HepG2 (cell line): Measurements from ENCODE around the gene ERF. TPM values are rescaled to one million over a fixed set of nuclear protein-coding genes. Genes with fewer than 3 reads are reported as not detected.
A peak's percentile ranks its signal among the peaks of the same experiment; 100 is the strongest.

Experiments used
- ELF3 ChIP-seq: IDR thresholded peaks from 2 replicates; pipeline ENCODE4 v1.6.1; 2016; ENCODE audit warnings: missing genetic modification reagents, missing compliant biosample characterization
- FOXA3 ChIP-seq: IDR thresholded peaks from 2 replicates; pipeline ENCODE4 v1.6.1; 2016; ENCODE audit warnings: missing genetic modification reagents, missing compliant biosample characterization
- MYPOP ChIP-seq: sonication (generic); formaldehyde crosslinking; IDR thresholded peaks from 2 replicates; pipeline ENCODE4 v1.8.1; 2023; ENCODE audit warnings: mild to moderate bottlenecking, moderate library complexity, missing genetic modification reagents
- ONECUT2 ChIP-seq: sonication (generic); formaldehyde crosslinking; IDR thresholded peaks from 2 replicates; pipeline ENCODE4 v1.4.0; 2020; ENCODE audit warnings: missing genetic modification reagents
- RBAK ChIP-seq: sonication (generic); formaldehyde crosslinking; IDR thresholded peaks from 2 replicates; pipeline ENCODE4 v1.5.1; 2020; ENCODE audit warnings: mild to moderate bottlenecking, missing genetic modification reagents
- TOE1 ChIP-seq: sonication (generic); formaldehyde crosslinking; IDR thresholded peaks from 2 replicates; pipeline ENCODE4 v1.4.0; 2020; ENCODE audit warnings: mild to moderate bottlenecking, missing genetic modification reagents
- ZMYM3 ChIP-seq: sonication (generic); formaldehyde crosslinking; IDR thresholded peaks from 2 replicates; pipeline ENCODE4 v1.5.1; 2020; ENCODE audit warnings: mild to moderate bottlenecking, missing genetic modification reagents
- ZNF274 ChIP-seq: sonication (generic); formaldehyde crosslinking; IDR thresholded peaks from 2 replicates; pipeline ENCODE4 v1.5.1; 2020; ENCODE audit warnings: mild to moderate bottlenecking, missing genetic modification reagents
- ZNF282 ChIP-seq: fragments of 450-650 bp; IDR thresholded peaks from 2 replicates; pipeline ENCODE4 v1.6.1; 2018; ENCODE audit not compliant: partially characterized antibody
- ZNF292 ChIP-seq: sonication (generic); formaldehyde crosslinking; IDR thresholded peaks from 2 replicates; pipeline ENCODE4 v1.8.1; 2022; ENCODE audit warnings: mild to moderate bottlenecking, low read depth, missing genetic modification reagents, borderline replicate concordance
- ZNF7 ChIP-seq: IDR thresholded peaks from 2 replicates; pipeline ENCODE4 v1.6.1; 2016; ENCODE audit warnings: missing biosample characterization, missing genetic modification reagents
- polyA plus RNA-seq, 8 experiments: library from polyadenylated mRNA; depleted of rRNA in 3 of 8; stranded (reverse) in 7 of 8; unstranded in 1 of 8; fragments of >200 nt; fragmentation: Illumina TruSeq in 4 of 8; extraction: Trizol in 4 of 8; gene quantifications; 2 replicates each; pipeline versions ENCODE4 v1.2.1 to v1.2.3, GENCODE V29; 2011 to 2016; ENCODE audit warnings: low read depth in 4 of 8, missing spikeins in 1 of 8, mixed read lengths in 1 of 8; ENCODE audit not compliant: insufficient read depth in 1 of 8
- total RNA-seq, 5 experiments: library from RNA; depleted of rRNA; stranded (reverse); fragments of >200 nt; fragmentation: Illumina TruSeq; extraction: Trizol; gene quantifications; 2 replicates each; pipeline ENCODE4 v1.2.3, GENCODE V29; 2016; ENCODE audit warnings: low read depth in 1 of 5
- TF ChIP-seq, protein P1 (sequence below): sonication (generic); formaldehyde crosslinking; IDR thresholded peaks from 2 replicates; pipeline ENCODE4 v1.4.0; 2020; ENCODE audit warnings: missing genetic modification reagents, mild to moderate bottlenecking, borderline replicate concordance
- TF ChIP-seq, protein P2 (sequence below): sonication (generic); formaldehyde crosslinking; IDR thresholded peaks from 2 replicates; pipeline ENCODE4 v1.8.0; 2022; ENCODE audit warnings: low read depth, missing genetic modification reagents
- TF ChIP-seq, protein P3 (sequence below): sonication (generic); formaldehyde crosslinking; IDR thresholded peaks from 2 replicates; pipeline ENCODE4 v1.4.0; 2020; ENCODE audit warnings: missing genetic modification reagents; ENCODE audit errors: not compliant biosample characterization
- TF ChIP-seq, protein P4 (sequence below): sonication (generic); formaldehyde crosslinking; IDR thresholded peaks from 2 replicates; pipeline ENCODE4 v1.5.1; 2020; ENCODE audit warnings: mild to moderate bottlenecking, missing genetic modification reagents, borderline replicate concordance
- TF ChIP-seq, protein P5 (sequence below): sonication (generic); formaldehyde crosslinking; IDR thresholded peaks from 2 replicates; pipeline ENCODE4 v1.5.0; 2020; ENCODE audit warnings: mild to moderate bottlenecking, missing genetic modification reagents

Gene ERF
- total and polyA plus RNA-seq, 2 of the 13 experiments (the other 11 are each of a cell fraction or from before 2014, with no cell fraction given), result 67.1 to 69.9 TPM

DNA sequence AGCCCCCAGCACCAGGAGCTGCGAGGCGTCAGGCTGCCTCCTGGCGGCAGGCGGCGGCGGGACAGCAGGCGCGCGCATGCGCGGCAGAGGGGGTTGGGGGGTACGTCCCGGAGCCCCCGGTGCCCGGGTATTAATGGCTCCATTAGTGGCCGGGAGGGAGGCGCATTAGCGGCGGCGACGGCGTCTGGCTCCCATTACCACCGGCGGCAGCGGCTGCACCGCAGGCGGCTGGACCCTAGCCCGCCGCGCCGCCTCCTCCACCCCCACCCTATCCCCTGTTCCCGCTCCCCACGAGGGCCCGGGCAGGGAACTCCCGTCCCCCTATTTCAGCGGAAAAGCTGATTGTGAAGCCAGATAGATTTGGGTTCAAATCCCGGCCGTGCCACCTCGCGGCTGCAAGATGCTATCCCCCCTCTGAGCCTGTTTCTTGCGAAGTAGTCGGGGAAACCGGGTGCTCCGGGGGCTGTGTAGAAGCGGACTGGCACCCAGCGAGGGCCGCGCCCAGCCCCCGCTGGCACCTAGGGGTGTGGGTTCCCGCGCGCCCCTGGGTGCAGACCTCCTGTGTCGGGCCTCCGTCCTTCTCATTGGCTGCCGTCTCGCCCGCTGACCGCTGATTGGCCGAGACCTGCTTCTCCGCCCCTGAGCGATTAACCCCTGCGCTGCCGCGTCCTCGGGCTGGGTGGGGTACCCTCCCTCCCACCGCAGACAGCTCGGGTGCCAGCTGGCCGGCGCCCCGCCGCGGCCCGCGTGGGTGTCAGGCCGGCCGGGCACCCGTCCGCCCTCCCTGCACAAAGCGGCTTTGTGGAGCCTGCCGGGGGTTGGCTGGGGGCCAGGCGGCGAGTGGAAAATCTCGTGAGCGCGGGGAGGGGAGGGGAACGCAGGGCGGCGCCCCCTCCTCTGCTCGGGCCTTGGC lies 25.2 kb upstream of the ERF start (continued):
- TF ChIP-seq, protein P1, sequence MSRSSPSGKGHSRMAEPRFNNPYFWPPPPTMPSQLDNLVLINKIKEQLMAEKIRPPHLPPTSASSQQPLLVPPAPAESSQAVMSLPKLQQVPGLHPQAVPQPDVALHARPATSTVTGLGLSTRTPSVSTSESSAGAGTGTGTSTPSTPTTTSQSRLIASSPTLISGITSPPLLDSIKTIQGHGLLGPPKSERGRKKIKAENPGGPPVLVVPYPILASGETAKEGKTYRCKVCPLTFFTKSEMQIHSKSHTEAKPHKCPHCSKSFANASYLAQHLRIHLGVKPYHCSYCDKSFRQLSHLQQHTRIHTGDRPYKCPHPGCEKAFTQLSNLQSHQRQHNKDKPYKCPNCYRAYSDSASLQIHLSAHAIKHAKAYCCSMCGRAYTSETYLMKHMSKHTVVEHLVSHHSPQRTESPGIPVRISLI (CRISPR knock-in tag), result no peak
- TF ChIP-seq, protein P2, sequence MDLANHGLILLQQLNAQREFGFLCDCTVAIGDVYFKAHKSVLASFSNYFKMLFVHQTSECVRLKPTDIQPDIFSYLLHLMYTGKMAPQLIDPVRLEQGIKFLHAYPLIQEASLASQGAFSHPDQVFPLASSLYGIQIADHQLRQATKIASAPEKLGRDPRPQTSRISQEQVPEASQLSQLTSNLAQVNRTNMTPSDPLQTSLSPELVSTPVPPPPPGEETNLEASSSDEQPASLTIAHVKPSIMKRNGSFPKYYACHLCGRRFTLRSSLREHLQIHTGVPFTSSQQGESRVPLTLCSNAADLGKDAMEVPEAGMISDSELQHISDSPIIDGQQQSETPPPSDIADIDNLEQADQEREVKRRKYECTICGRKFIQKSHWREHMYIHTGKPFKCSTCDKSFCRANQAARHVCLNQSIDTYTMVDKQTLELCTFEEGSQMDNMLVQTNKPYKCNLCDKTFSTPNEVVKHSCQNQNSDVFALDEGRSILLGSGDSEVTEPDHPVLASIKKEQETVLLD (CRISPR knock-in tag), result 0 out of 2 replicates have a peak, but pooled peaks have one; percentile 8
- TF ChIP-seq ZNF282 (no peak), TOE1 (CRISPR knock-in tag) (no peak), ONECUT2 (CRISPR knock-in tag) (no peak), ZMYM3 (CRISPR knock-in tag) (0 out of 2 replicates have a peak, but pooled peaks have one; percentile 29), FOXA3 (CRISPR knock-in tag) (no peak), RBAK (no peak), ZNF274 (CRISPR knock-in tag) (no peak; the same call in 1 of the 2 replicates), MYPOP (no peak), ZNF7 (no peak), ELF3 (CRISPR knock-in tag) (no peak), ZNF292 (CRISPR knock-in tag) (no peak)
- TF ChIP-seq, protein P3, sequence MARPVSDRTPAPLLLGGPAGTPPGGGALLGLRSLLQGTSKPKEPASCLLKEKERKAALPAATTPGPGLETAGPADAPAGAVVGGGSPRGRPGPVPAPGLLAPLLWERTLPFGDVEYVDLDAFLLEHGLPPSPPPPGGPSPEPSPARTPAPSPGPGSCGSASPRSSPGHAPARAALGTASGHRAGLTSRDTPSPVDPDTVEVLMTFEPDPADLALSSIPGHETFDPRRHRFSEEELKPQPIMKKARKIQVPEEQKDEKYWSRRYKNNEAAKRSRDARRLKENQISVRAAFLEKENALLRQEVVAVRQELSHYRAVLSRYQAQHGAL (CRISPR knock-in tag), result no peak
- TF ChIP-seq, protein P4, sequence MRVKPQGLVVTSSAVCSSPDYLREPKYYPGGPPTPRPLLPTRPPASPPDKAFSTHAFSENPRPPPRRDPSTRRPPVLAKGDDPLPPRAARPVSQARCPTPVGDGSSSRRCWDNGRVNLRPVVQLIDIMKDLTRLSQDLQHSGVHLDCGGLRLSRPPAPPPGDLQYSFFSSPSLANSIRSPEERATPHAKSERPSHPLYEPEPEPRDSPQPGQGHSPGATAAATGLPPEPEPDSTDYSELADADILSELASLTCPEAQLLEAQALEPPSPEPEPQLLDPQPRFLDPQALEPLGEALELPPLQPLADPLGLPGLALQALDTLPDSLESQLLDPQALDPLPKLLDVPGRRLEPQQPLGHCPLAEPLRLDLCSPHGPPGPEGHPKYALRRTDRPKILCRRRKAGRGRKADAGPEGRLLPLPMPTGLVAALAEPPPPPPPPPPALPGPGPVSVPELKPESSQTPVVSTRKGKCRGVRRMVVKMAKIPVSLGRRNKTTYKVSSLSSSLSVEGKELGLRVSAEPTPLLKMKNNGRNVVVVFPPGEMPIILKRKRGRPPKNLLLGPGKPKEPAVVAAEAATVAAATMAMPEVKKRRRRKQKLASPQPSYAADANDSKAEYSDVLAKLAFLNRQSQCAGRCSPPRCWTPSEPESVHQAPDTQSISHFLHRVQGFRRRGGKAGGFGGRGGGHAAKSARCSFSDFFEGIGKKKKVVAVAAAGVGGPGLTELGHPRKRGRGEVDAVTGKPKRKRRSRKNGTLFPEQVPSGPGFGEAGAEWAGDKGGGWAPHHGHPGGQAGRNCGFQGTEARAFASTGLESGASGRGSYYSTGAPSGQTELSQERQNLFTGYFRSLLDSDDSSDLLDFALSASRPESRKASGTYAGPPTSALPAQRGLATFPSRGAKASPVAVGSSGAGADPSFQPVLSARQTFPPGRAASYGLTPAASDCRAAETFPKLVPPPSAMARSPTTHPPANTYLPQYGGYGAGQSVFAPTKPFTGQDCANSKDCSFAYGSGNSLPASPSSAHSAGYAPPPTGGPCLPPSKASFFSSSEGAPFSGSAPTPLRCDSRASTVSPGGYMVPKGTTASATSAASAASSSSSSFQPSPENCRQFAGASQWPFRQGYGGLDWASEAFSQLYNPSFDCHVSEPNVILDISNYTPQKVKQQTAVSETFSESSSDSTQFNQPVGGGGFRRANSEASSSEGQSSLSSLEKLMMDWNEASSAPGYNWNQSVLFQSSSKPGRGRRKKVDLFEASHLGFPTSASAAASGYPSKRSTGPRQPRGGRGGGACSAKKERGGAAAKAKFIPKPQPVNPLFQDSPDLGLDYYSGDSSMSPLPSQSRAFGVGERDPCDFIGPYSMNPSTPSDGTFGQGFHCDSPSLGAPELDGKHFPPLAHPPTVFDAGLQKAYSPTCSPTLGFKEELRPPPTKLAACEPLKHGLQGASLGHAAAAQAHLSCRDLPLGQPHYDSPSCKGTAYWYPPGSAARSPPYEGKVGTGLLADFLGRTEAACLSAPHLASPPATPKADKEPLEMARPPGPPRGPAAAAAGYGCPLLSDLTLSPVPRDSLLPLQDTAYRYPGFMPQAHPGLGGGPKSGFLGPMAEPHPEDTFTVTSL (CRISPR knock-in tag), result 0 out of 2 replicates have a peak, but pooled peaks have one; percentile 18
- TF ChIP-seq, protein P5, sequence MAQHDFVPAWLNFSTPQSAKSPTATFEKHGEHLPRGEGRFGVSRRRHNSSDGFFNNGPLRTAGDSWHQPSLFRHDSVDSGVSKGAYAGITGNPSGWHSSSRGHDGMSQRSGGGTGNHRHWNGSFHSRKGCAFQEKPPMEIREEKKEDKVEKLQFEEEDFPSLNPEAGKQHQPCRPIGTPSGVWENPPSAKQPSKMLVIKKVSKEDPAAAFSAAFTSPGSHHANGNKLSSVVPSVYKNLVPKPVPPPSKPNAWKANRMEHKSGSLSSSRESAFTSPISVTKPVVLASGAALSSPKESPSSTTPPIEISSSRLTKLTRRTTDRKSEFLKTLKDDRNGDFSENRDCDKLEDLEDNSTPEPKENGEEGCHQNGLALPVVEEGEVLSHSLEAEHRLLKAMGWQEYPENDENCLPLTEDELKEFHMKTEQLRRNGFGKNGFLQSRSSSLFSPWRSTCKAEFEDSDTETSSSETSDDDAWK (CRISPR knock-in tag), result no peak
